HUES6 (cell line): ENCODE results near the gene ATP23.

Experiments used
- H3K27ac ChIP-seq: 2 replicates; pipeline ENCODE4 v1.7.0; 2013; ENCODE audit warnings: low read depth, mild to moderate bottlenecking, low read length, inconsistent platforms
- H3K27me3 ChIP-seq: 2 replicates; pipeline ENCODE4 v1.6.1; 2013; ENCODE audit warnings: low read length; ENCODE audit not compliant: control insufficient read depth, insufficient read depth
- H3K36me3 ChIP-seq: 2 replicates; pipeline ENCODE4 v1.6.1; 2013; ENCODE audit warnings: low read length; ENCODE audit not compliant: control insufficient read depth, insufficient read depth
- H3K4me1 ChIP-seq: 2 replicates; pipeline ENCODE4 v1.6.1; 2013; ENCODE audit warnings: low read length; ENCODE audit not compliant: control insufficient read depth, insufficient read depth
- H3K4me3 ChIP-seq: 2 replicates; pipeline ENCODE4 v1.5.1; 2013; ENCODE audit warnings: low read depth, low read length
- H3K9ac ChIP-seq: one replicate; pipeline ENCODE4 v1.6.1; 2013; ENCODE audit warnings: mild to moderate bottlenecking, low read length
- H3K9me3 ChIP-seq: 2 replicates; pipeline ENCODE4 v1.6.1; 2013; ENCODE audit warnings: low read depth, low read length; ENCODE audit not compliant: control insufficient read depth, insufficient read depth

The ATP23 gene

GRCh38 chr12:57941165-57941894 lies at the start of gene ATP23:
ATP23 (plus strand) TSS chr12:57941567; CDS start chr12:57941702, 135 bp downstream.
- H3K27ac ChIP-seq = peak within 1 kb of the TSS; percentile 79; the same call in 1 of the 2 replicates
- peaks cover 6% of the 10 kb centered on the region; the same call in 1 of the 2 replicates for H3K4me1 ChIP-seq
- H3K36me3 ChIP-seq = no peaks in the 10 kb centered on the region
- no peaks in the 10 kb centered on the region for H3K9me3 ChIP-seq
- H3K9ac ChIP-seq = peak within 1 kb of the TSS; percentile 88
- H3K4me3 ChIP-seq = peak within 1 kb of the TSS; percentile 80
- H3K27me3 ChIP-seq = no peaks in the 10 kb centered on the region; the same call in 1 of the 2 replicates

GRCh38 chr12:57892232-57892972 lies 49.0 kb upstream of the ATP23 start:
- H3K36me3 ChIP-seq = no peaks in the 10 kb centered on the region
- no peaks in the 10 kb centered on the region for H3K9me3 ChIP-seq
- no peak overlapping the region for H3K9ac ChIP-seq
- no peak overlapping the region for H3K27ac ChIP-seq
- peaks cover 52% of the 10 kb centered on the region for H3K4me1 ChIP-seq
- no peak overlapping the region for H3K4me3 ChIP-seq
- H3K27me3 ChIP-seq = peaks cover 5% of the 10 kb centered on the region; the same call in 1 of the 2 replicates

GRCh38 chr12:57893431-57894353 lies 47.7 kb upstream of the ATP23 start:
- H3K27me3 ChIP-seq = peaks cover 15% of the 10 kb centered on the region; the same call in 1 of the 2 replicates
- no peak overlapping the region for H3K9ac ChIP-seq
- H3K27ac ChIP-seq = no peak overlapping the region
- H3K4me3 ChIP-seq = no peak overlapping the region; the same call in 1 of the 2 replicates
- H3K9me3 ChIP-seq = no peaks in the 10 kb centered on the region
- H3K36me3 ChIP-seq = no peaks in the 10 kb centered on the region
- peaks cover 43% of the 10 kb centered on the region for H3K4me1 ChIP-seq

GRCh38 chr12:57894399-57895292 lies 46.7 kb upstream of the ATP23 start:
- Histone ChIP-seq H3K9me3 (no peaks in the 10 kb centered on the region), H3K27me3 (peaks cover 15% of the 10 kb centered on the region; the same call in 1 of the 2 replicates), H3K27ac (no peak overlapping the region), H3K4me1 (peaks cover 33% of the 10 kb centered on the region), H3K4me3 (no peak overlapping the region), H3K36me3 (no peaks in the 10 kb centered on the region), H3K9ac (no peak overlapping the region)

- Histone ChIP-seq H3K9me3 (no peaks in the 10 kb centered on the region), H3K4me3 (no peak overlapping the region), H3K9ac (no peak overlapping the region), H3K27ac (no peak overlapping the region), H3K4me1 (peaks cover 30% of the 10 kb centered on the region), H3K27me3 (peaks cover 15% of the 10 kb centered on the region; the same call in 1 of the 2 replicates), H3K36me3 (no peaks in the 10 kb centered on the region)
Observed at GRCh38 chr12:57895389-57896114, 45.8 kb upstream of the ATP23 start.

- H3K9ac ChIP-seq = peak overlapping the region; percentile 44
- H3K4me3 ChIP-seq = peak overlapping the region; percentile 59
- H3K4me1 ChIP-seq = peaks cover 30% of the 10 kb centered on the region
- H3K9me3 ChIP-seq = no peaks in the 10 kb centered on the region
- peak overlapping the region; percentile 11; the same call in 1 of the 2 replicates for H3K27ac ChIP-seq
- H3K27me3 ChIP-seq = peaks cover 15% of the 10 kb centered on the region; the same call in 1 of the 2 replicates
- no peaks in the 10 kb centered on the region for H3K36me3 ChIP-seq
Observed at GRCh38 chr12:57896115-57896433, 45.3 kb upstream of the ATP23 start.

- peak overlapping the region; percentile 59 for H3K4me3 ChIP-seq
- peak overlapping the region; percentile 11; the same call in 1 of the 2 replicates for H3K27ac ChIP-seq
- no peaks in the 10 kb centered on the region for H3K9me3 ChIP-seq
- peaks cover 30% of the 10 kb centered on the region for H3K4me1 ChIP-seq
- H3K27me3 ChIP-seq = peaks cover 15% of the 10 kb centered on the region; the same call in 1 of the 2 replicates
- H3K36me3 ChIP-seq = no peaks in the 10 kb centered on the region
- peak overlapping the region; percentile 44 for H3K9ac ChIP-seq
Observed at GRCh38 chr12:57896434-57897201, 44.7 kb upstream of the ATP23 start.

GRCh38 chr12:57897286-57897974 lies 43.9 kb upstream of the ATP23 start:
- Histone ChIP-seq H3K9me3 (no peaks in the 10 kb centered on the region), H3K27me3 (peaks cover 15% of the 10 kb centered on the region; the same call in 1 of the 2 replicates), H3K4me3 (peak overlapping the region; percentile 59), H3K4me1 (peaks cover 30% of the 10 kb centered on the region), H3K27ac (no peak overlapping the region), H3K36me3 (no peaks in the 10 kb centered on the region), H3K9ac (no peak overlapping the region)
